Mesendoderm (in vitro differentiated cells): ENCODE results near the gene LMF2.

ENCODE experiments used
- DNase-seq: peaks from one replicate; pipeline ENCODE4 v3.0.0; 2013
- H2AK5ac ChIP-seq: 2 replicates; pipeline ENCODE4 v1.6.1; 2013; ENCODE audit warnings: low read length, inconsistent platforms
- H2BK120ac ChIP-seq: 2 replicates; pipeline ENCODE4 v1.6.1; 2013; ENCODE audit warnings: low read depth, mild to moderate bottlenecking, low read length, moderate library complexity, mixed read lengths
- H2BK15ac ChIP-seq: replicated peaks from 2 replicates; pipeline ENCODE4 v1.6.1; 2013; ENCODE audit warnings: low read depth, mild to moderate bottlenecking, moderate library complexity
- H2BK5ac ChIP-seq: 2 replicates; pipeline ENCODE4 v1.6.1; 2013; ENCODE audit warnings: low read length, inconsistent platforms
- H3K18ac ChIP-seq: 2 replicates; pipeline ENCODE4 v1.6.1; 2013; ENCODE audit warnings: mild to moderate bottlenecking, low read length, mixed read lengths
- H3K23ac ChIP-seq: one replicate; pipeline ENCODE4 v1.6.1; 2013; ENCODE audit warnings: low read length
- H3K27ac ChIP-seq: 2 replicates; pipeline ENCODE4 v1.5.1; 2013; ENCODE audit warnings: low read depth, mild to moderate bottlenecking, inconsistent platforms, low read length, moderate library complexity
- H3K27me3 ChIP-seq: 2 replicates; pipeline ENCODE4 v1.6.1; 2013; ENCODE audit warnings: low read length, control low read depth, mild to moderate bottlenecking, inconsistent platforms; ENCODE audit not compliant: insufficient read depth, poor library complexity
- H3K36me3 ChIP-seq: 2 replicates; pipeline ENCODE4 v1.6.1; 2013; ENCODE audit warnings: low read length, inconsistent platforms; ENCODE audit not compliant: control insufficient read depth, insufficient read depth
- H3K4ac ChIP-seq: one replicate; pipeline ENCODE4 v1.6.1; 2013; ENCODE audit warnings: low read depth, mild to moderate bottlenecking, low read length, moderate library complexity
- H3K4me1 ChIP-seq: 2 replicates; pipeline ENCODE4 v1.6.1; 2013; ENCODE audit warnings: low read depth, low read length, inconsistent platforms; ENCODE audit not compliant: control insufficient read depth
- H3K4me2 ChIP-seq: 2 replicates; pipeline ENCODE4 v1.6.1; 2013; ENCODE audit warnings: low read length
- H3K4me3 ChIP-seq: 2 replicates; pipeline ENCODE4 v1.5.1; 2013; ENCODE audit warnings: mild to moderate bottlenecking, low read length
- H3K56ac ChIP-seq: one replicate; pipeline ENCODE4 v1.6.1; 2013; ENCODE audit warnings: low read length
- H3K79me1 ChIP-seq: 2 replicates; pipeline ENCODE4 v1.6.1; 2013; ENCODE audit warnings: low read length, inconsistent platforms
- H3K79me2 ChIP-seq: 2 replicates; pipeline ENCODE4 v1.6.1; 2013; ENCODE audit warnings: mild to moderate bottlenecking, low read length; ENCODE audit not compliant: control insufficient read depth, insufficient read depth
- H3K9ac ChIP-seq: 2 replicates; pipeline ENCODE4 v1.6.1; 2013; ENCODE audit warnings: low read length, inconsistent platforms
- H4K5ac ChIP-seq: one replicate; pipeline ENCODE4 v1.6.1; 2013; ENCODE audit warnings: low read length
- H4K8ac ChIP-seq: one replicate; pipeline ENCODE4 v1.6.1; 2013; ENCODE audit warnings: low read depth, mild to moderate bottlenecking, control low read depth, low read length, moderate library complexity
- WGBS: extraction: QIAGEN DNeasy Blood & Tissue Kit; methylation state at CpG from one replicate; pipeline ENCODE4 v1.1.7; 2013; ENCODE audit warnings: low lambda C conversion rate, missing lambda C conversion rate; ENCODE audit not compliant: insufficient coverage; ENCODE audit errors: extremely low coverage; 5-methylcytosine and 5-hydroxymethylcytosine counted together

The LMF2 gene

DNA sequence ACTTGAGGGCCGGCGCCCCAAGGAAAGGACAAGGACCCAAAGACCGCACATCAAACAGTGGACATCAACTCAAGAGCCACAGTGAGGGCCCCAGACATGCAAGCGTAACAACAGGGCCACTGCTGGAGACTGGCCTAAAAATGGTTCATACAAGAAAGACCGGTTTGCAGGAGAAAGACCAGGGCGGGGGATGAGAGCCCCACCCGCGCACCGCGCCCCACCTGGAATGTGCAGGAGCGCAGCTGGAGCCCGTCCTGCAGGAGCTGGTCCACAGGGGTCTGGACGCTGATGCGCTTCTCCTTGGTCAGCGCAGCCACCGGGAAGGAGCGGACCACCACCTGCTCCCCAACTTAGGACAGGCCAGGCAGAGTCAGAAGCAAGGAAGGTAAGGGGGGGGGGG, 46.6 kb downstream of the LMF2 start:
- Histone ChIP-seq H3K27me3 (no peaks in the 10 kb centered on the region), H3K4me2 (no peak overlapping the region), H3K4ac (no peak overlapping the region), H4K8ac (no peak overlapping the region), H3K9ac (no peak overlapping the region), H3K56ac (no peak overlapping the region), H2BK15ac (no peak overlapping the region), H2BK5ac (no peak overlapping the region), H3K36me3 (peaks cover 16% of the 10 kb centered on the region), H3K79me1 (no peaks in the 10 kb centered on the region), H3K4me1 (no peaks in the 10 kb centered on the region), H3K23ac (no peak overlapping the region), H3K4me3 (no peak overlapping the region), H3K79me2 (no peaks in the 10 kb centered on the region), H2BK120ac (no peak overlapping the region), H2AK5ac (no peak overlapping the region), H4K5ac (no peak overlapping the region), H3K18ac (no peak overlapping the region), H3K27ac (no peak overlapping the region)
- DNase-seq: no peak
- no CpG with 5 or more reads among the region's 17 CpGs for WGBS

GRCh38 chr22:50459496-50460140, 47.9 kb downstream of the LMF2 start:
- WGBS: no CpG with 5 or more reads among the region's 41 CpGs

DNA sequence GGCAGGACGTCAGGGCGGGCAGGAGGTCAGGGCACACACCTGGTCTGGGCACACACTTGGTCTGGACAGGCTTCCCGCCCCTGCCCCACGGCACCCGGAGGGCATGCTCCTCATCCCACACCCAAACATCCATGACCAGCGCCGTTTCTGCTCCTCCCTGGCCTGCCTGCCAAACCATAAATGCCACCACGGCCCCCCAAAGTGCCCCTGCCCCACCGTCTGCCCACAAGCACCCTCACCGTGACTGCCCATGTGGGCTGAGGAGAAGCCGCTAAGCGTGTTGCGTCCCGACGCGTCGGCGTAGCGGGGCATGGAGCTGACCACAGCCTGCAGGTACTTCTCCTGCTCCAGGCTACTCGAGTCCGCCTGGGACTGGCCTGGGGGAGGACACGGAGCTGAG, 48.5 kb downstream of the LMF2 start:
- H2BK15ac ChIP-seq: no peak overlapping the region
- no peak overlapping the region for H3K18ac ChIP-seq
- H3K27me3 ChIP-seq: no peaks in the 10 kb centered on the region
- H2BK120ac ChIP-seq: no peak overlapping the region
- H2AK5ac ChIP-seq: no peak overlapping the region
- DNase-seq: no peak
- H4K8ac ChIP-seq: no peak overlapping the region
- H3K56ac ChIP-seq: no peak overlapping the region
- H3K4me3 ChIP-seq: no peak overlapping the region
- peaks cover 14% of the 10 kb centered on the region for H3K36me3 ChIP-seq
- no peak overlapping the region for H3K4me2 ChIP-seq
- H3K4ac ChIP-seq: no peak overlapping the region
- H2BK5ac ChIP-seq: no peak overlapping the region
- no peaks in the 10 kb centered on the region for H3K4me1 ChIP-seq
- no CpG with 5 or more reads among the region's 22 CpGs for WGBS
- no peak overlapping the region for H3K23ac ChIP-seq
- no peak overlapping the region for H4K5ac ChIP-seq
- H3K27ac ChIP-seq: no peak overlapping the region
- H3K79me2 ChIP-seq: no peaks in the 10 kb centered on the region
- no peaks in the 10 kb centered on the region for H3K79me1 ChIP-seq
- H3K9ac ChIP-seq: no peak overlapping the region

More at GRCh38 chr22:50459496-50460140, 47.9 kb downstream of the LMF2 start:
- no peak overlapping the region for H3K27ac ChIP-seq
- no peak overlapping the region for H3K4me2 ChIP-seq
- no peaks in the 10 kb centered on the region for H3K79me1 ChIP-seq
- H3K56ac ChIP-seq: no peak overlapping the region
- H2BK15ac ChIP-seq: no peak overlapping the region
- no peak overlapping the region for H3K4ac ChIP-seq
- H3K79me2 ChIP-seq: no peaks in the 10 kb centered on the region
- no peak overlapping the region for H2BK5ac ChIP-seq
- H2BK120ac ChIP-seq: no peak overlapping the region
- no peak overlapping the region for H2AK5ac ChIP-seq
- H3K27me3 ChIP-seq: no peaks in the 10 kb centered on the region
- H4K8ac ChIP-seq: no peak overlapping the region
- no peak for DNase-seq
- no peak overlapping the region for H3K23ac ChIP-seq
- H3K18ac ChIP-seq: no peak overlapping the region
- H4K5ac ChIP-seq: no peak overlapping the region
- H3K4me1 ChIP-seq: no peaks in the 10 kb centered on the region
- no peak overlapping the region for H3K9ac ChIP-seq
- H3K36me3 ChIP-seq: peaks cover 14% of the 10 kb centered on the region
- H3K4me3 ChIP-seq: no peak overlapping the region

DNA sequence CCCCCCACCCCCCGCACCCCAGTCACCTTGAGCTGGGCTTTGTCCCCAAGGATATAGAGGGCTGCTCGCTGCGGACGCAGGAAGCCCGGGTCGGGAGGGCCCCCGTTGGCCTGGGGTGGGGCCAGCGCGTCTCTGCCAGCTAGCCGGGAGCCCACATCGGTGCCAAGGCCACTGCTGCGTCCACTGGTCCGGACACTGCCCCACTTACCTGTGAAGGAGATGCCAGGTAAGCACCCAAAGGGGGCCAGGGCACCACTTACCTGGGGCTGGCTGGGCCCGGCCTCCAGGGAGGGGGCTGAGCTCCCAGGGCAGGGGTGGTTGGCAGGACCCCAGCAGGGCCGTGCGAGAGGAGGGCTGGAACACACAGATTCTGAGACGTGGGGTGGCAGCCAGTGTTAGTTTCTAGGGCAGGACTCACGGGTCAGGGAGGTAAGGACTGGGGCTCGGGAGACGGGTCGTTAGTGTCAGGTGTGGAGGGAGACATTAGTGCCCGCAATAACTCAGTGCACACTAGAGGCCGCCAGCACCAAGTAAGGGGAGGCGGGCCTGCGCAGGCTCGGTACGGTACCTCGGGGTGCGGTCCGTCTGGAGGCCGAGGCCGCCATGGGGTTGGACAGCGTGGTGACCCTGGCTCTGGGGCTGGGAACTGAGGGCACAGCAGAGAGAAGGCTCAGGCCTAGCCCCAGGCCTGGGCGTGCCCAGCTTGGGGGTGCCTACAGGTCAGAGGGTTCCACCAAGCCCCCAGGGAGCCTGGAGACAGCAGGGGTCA, 50.9 kb downstream of the LMF2 start:
- peak; percentile 29 for DNase-seq

GRCh38 chr22:50456026-50456425, 51.5 kb downstream of the LMF2 start:
- Histone ChIP-seq H3K36me3 (peaks cover 11% of the 10 kb centered on the region), H3K4me1 (no peaks in the 10 kb centered on the region), H2BK120ac (no peak overlapping the region), H3K4me2 (no peak overlapping the region), H3K4ac (no peak overlapping the region), H4K5ac (no peak overlapping the region), H3K23ac (no peak overlapping the region), H2BK15ac (no peak overlapping the region), H3K27ac (no peak overlapping the region), H3K18ac (no peak overlapping the region), H3K4me3 (no peak overlapping the region), H2BK5ac (no peak overlapping the region), H3K9ac (no peak overlapping the region), H3K79me2 (no peaks in the 10 kb centered on the region), H2AK5ac (no peak overlapping the region), H3K79me1 (no peaks in the 10 kb centered on the region), H3K27me3 (no peaks in the 10 kb centered on the region), H4K8ac (no peak overlapping the region), H3K56ac (no peak overlapping the region)
- no CpG with 5 or more reads among the region's 11 CpGs for WGBS
- no peak for DNase-seq

More for the DNA sequence above, 50.9 kb downstream of the LMF2 start:
- Histone ChIP-seq H2BK5ac (no peak overlapping the region), H3K9ac (no peak overlapping the region), H3K4ac (no peak overlapping the region), H4K8ac (no peak overlapping the region), H4K5ac (no peak overlapping the region), H3K27me3 (no peaks in the 10 kb centered on the region), H2BK120ac (no peak overlapping the region), H3K18ac (no peak overlapping the region), H2AK5ac (no peak overlapping the region), H2BK15ac (no peak overlapping the region), H3K23ac (no peak overlapping the region), H3K56ac (no peak overlapping the region), H3K79me1 (no peaks in the 10 kb centered on the region), H3K27ac (no peak overlapping the region), H3K4me3 (no peak overlapping the region), H3K4me1 (no peaks in the 10 kb centered on the region), H3K4me2 (no peak overlapping the region), H3K79me2 (no peaks in the 10 kb centered on the region), H3K36me3 (peaks cover 11% of the 10 kb centered on the region)
- WGBS: no CpG with 5 or more reads among the region's 34 CpGs
